ENCODE results near the gene KRT74. TPM values are rescaled to one million over a fixed set of nuclear protein-coding genes. Genes with fewer than 3 reads are reported as not detected.

KRT74 gene
- total RNA-seq, 2 experiments from 2014 or later: not detected

DNA sequence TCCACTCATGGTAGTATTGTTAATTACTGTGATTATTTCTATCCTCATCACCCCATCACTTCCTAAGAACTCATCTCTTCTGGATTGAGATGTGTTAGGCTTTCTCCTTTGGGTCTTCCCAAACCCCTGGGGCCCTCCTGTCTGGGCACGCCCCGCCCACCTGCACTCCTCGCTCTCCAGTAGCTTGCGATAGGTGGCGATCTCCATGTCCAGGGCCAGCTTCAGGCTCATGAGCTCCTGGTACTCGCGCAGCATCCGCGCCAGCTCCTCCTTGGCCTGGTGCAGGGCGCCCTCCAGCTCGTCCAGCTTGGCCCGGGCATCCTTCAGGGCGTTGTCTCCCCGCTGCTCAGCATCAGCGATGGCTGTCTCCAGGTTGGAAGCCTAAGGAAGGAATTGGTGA lies 27.5 kb downstream of the KRT74 start:
- no peak for TF ChIP-seq EZH2phosphoT487 (IDR thresholded peaks at IDR 0.05; ENCODE audit: borderline replicate concordance, low read depth, low read length)
- TF ChIP-seq, protein P1, sequence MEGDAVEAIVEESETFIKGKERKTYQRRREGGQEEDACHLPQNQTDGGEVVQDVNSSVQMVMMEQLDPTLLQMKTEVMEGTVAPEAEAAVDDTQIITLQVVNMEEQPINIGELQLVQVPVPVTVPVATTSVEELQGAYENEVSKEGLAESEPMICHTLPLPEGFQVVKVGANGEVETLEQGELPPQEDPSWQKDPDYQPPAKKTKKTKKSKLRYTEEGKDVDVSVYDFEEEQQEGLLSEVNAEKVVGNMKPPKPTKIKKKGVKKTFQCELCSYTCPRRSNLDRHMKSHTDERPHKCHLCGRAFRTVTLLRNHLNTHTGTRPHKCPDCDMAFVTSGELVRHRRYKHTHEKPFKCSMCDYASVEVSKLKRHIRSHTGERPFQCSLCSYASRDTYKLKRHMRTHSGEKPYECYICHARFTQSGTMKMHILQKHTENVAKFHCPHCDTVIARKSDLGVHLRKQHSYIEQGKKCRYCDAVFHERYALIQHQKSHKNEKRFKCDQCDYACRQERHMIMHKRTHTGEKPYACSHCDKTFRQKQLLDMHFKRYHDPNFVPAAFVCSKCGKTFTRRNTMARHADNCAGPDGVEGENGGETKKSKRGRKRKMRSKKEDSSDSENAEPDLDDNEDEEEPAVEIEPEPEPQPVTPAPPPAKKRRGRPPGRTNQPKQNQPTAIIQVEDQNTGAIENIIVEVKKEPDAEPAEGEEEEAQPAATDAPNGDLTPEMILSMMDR (conservative IDR thresholded peaks at IDR 0.05; ENCODE audit: low read length): no peak
- DNase-seq (ENCODE audit: low spot score): no peak
- no peaks in the 10 kb centered on the region for H3K9me2 ChIP-seq (ENCODE audit: insufficient read depth, low read length)
- H3K9me3 ChIP-seq (ENCODE audit: low read length): no peaks in the 10 kb centered on the region
- no peaks in the 10 kb centered on the region for H3K4me1 ChIP-seq (ENCODE audit: insufficient read depth, low read length, poor library complexity, severe bottlenecking)
- H3K79me2 ChIP-seq (ENCODE audit: insufficient read depth, low read depth, low read length): no peaks in the 10 kb centered on the region
- CTCF ChIA-PET (ENCODE audit: unreplicated experiment): no interaction called here
- POLR2A ChIA-PET: interaction anchor here (0.6 kb wide), 1 partner anchor 452 kb away, joined by 5 read pairs; no protein-coding TSS in a partner anchor
- no peak overlapping the region for H3K4me2 ChIP-seq (ENCODE audit: low read length)
- BruUV-seq (replicated peaks): no TSS peak
- no peaks in the 10 kb centered on the region for H3K36me3 ChIP-seq (ENCODE audit: insufficient read depth, low read length)
- no peak overlapping the region for H2AFZ ChIP-seq (ENCODE audit: low read length)
- intact Hi-C loops (cut with micrococcal nuclease; ENCODE audit: unreplicated experiment): no loop called here
- no peak overlapping the region for H3K27ac ChIP-seq (ENCODE audit: low read depth, low read length, poor library complexity, severe bottlenecking)
- no peak overlapping the region for H3K4me3 ChIP-seq (ENCODE audit: low read depth, low read length, poor library complexity, severe bottlenecking)
- H4K20me1 ChIP-seq (ENCODE audit: insufficient read depth, low read length): no peaks in the 10 kb centered on the region

- BruUV-seq (replicated peaks): no TSS peak
These were observed 29.4 kb downstream of the KRT74 start for GRCh38 chr12:52543985-52544883.

More at GRCh38 chr12:52543985-52544883, 29.4 kb downstream of the KRT74 start:
- intact Hi-C loops (cut with micrococcal nuclease; ENCODE audit: unreplicated experiment): no loop called here
- Histone ChIP-seq H3K9me3 (ENCODE audit: low read length) (no peaks in the 10 kb centered on the region), H3K9me2 (ENCODE audit: insufficient read depth, low read length) (no peaks in the 10 kb centered on the region), H3K4me3 (ENCODE audit: low read depth, low read length, poor library complexity, severe bottlenecking) (no peak overlapping the region), H3K36me3 (ENCODE audit: insufficient read depth, low read length) (no peaks in the 10 kb centered on the region), H3K4me2 (ENCODE audit: low read length) (no peak overlapping the region), H2AFZ (ENCODE audit: low read length) (no peak overlapping the region), H3K4me1 (ENCODE audit: insufficient read depth, low read length, poor library complexity, severe bottlenecking) (no peaks in the 10 kb centered on the region), H3K79me2 (ENCODE audit: insufficient read depth, low read depth, low read length) (no peaks in the 10 kb centered on the region), H4K20me1 (ENCODE audit: insufficient read depth, low read length) (no peaks in the 10 kb centered on the region), H3K27ac (ENCODE audit: low read depth, low read length, poor library complexity, severe bottlenecking) (no peak overlapping the region)
- no peak for DNase-seq (ENCODE audit: low spot score)
- ChIA-PET CTCF (ENCODE audit: unreplicated experiment) (no interaction called here), POLR2A (interaction anchor here (0.5 to 0.8 kb wide), 2 partner anchors 11 to 40 kb away, joined by 3 to 4 read pairs; no protein-coding TSS in a partner anchor)
- TF ChIP-seq, protein P1 (conservative IDR thresholded peaks at IDR 0.05; ENCODE audit: low read length): no peak
- no peak for TF ChIP-seq EZH2phosphoT487 (IDR thresholded peaks at IDR 0.05; ENCODE audit: borderline replicate concordance, low read depth, low read length)
